ENCODE data around the gene HSD17B1.

HSD17B1 gene

GRCh38 chr17:42552736-42553135 is at the start of gene HSD17B1:
TSS of gene HSD17B1 (plus strand) at chr17:42552923. CDS start at chr17:42552934, 11 bp downstream.
- peak within 1 kb of the TSS; percentile 79 for H3K4me3 ChIP-seq (ENCODE audit: low read depth, low read length)

- no peak for TF ChIP-seq CTCF (IDR thresholded peaks at IDR 0.05; ENCODE audit: borderline replicate concordance, insufficient read depth, low read depth, low read length)
- H3K4me3 ChIP-seq (ENCODE audit: low read depth, low read length), result no peak overlapping the region
These were observed 49.8 kb upstream of the HSD17B1 start for GRCh38 chr17:42502926-42503325.

GRCh38 chr17:42507671-42508070 is 45.1 kb upstream of the HSD17B1 start:
- no peak overlapping the region for H3K4me3 ChIP-seq (ENCODE audit: low read depth, low read length)
- TF ChIP-seq CTCF (IDR thresholded peaks at IDR 0.05; ENCODE audit: borderline replicate concordance, insufficient read depth, low read depth, low read length), result no peak

- TF ChIP-seq CTCF (IDR thresholded peaks at IDR 0.05; ENCODE audit: borderline replicate concordance, insufficient read depth, low read depth, low read length), result no peak
- H3K4me3 ChIP-seq (ENCODE audit: low read depth, low read length), result no peak overlapping the region
These were observed 44.1 kb upstream of the HSD17B1 start for GRCh38 chr17:42508426-42509165.

- no peak for TF ChIP-seq CTCF (IDR thresholded peaks at IDR 0.05; ENCODE audit: borderline replicate concordance, insufficient read depth, low read depth, low read length)
- H3K4me3 ChIP-seq (ENCODE audit: low read depth, low read length), result no peak overlapping the region
These were observed 43.3 kb upstream of the HSD17B1 start for GRCh38 chr17:42509409-42509808.

- no peak overlapping the region for H3K4me3 ChIP-seq (ENCODE audit: low read depth, low read length)
- no peak for TF ChIP-seq CTCF (IDR thresholded peaks at IDR 0.05; ENCODE audit: borderline replicate concordance, insufficient read depth, low read depth, low read length)
These were observed 42.9 kb upstream of the HSD17B1 start for GRCh38 chr17:42509841-42510240.

GRCh38 chr17:42512246-42512645 is 40.5 kb upstream of the HSD17B1 start:
- no peak for TF ChIP-seq CTCF (IDR thresholded peaks at IDR 0.05; ENCODE audit: borderline replicate concordance, insufficient read depth, low read depth, low read length)
- H3K4me3 ChIP-seq (ENCODE audit: low read depth, low read length), result no peak overlapping the region

Data from GM12875 (cell line).